GM08714 (cell line): ENCODE data around the gene DSE.

Experiments
- H3K4me3 ChIP-seq: fragments of 200-500 bp; sonication (Bioruptor generic); 2 replicates; pipeline ENCODE4 v1.5.1; 2014; ENCODE audit warnings: mild to moderate bottlenecking, low read length, inconsistent platforms
- ZNF274 ChIP-seq: IDR thresholded peaks from 2 replicates; pipeline ENCODE4 v1.6.1; 2012; ENCODE audit warnings: mild to moderate bottlenecking, low read depth, low read length

DSE gene

GRCh38 chr6:116349216-116349615, 21.5 kb upstream of the DSE start:
- no peak overlapping the region for H3K4me3 ChIP-seq
- TF ChIP-seq ZNF274, result no peak

GRCh38 chr6:116351101-116351500, 19.6 kb upstream of the DSE start:
- no peak overlapping the region for H3K4me3 ChIP-seq
- TF ChIP-seq ZNF274, result no peak

DNA sequence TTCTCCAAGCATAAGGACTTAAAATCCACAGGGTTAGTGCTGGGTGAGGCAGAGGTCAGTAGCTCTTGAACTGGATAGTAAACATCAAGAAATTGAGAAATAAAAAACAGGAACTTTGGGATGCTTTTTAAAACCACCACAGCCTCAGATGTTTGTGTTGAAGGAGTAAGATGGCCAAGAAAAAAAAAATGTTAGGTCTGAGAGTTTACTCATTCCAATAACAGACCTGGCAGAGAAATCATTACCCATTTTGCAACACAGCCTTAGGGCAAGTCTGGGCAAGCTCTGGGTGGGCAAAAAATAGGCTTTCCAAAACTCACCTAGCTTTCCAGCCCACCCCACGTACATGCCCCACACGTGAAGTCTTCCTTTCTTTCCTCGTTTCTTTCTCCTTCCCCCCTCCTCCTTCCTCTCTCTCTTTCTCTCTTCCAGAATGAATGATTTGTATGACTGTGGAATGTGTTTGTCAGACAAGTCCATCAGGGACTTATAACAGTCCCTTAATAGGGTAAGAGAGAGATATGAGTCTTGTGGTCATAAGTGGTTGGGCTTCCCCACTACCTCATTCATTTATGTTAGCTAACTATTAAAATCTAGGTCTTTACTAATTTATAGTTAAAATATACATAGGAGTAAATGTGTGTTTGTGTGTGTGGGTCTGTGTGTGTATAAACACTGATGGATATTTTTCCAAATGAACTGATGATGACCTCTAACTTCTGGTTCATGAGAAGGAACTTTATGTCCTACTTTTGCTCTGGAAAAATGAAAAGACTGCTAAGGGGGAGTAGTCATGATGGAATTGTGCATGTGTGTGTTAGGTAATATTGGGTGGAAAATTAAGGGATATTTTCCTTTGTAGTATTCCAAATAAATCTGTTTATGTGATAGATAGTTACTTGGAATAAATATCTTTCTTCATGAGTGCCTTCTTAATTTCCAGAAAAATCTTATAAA, 18.0 kb upstream of the DSE start:
- TF ChIP-seq ZNF274, result no peak
- H3K4me3 ChIP-seq, result no peak overlapping the region

- TF ChIP-seq ZNF274, result no peak
- no peak overlapping the region for H3K4me3 ChIP-seq
Measured at GRCh38 chr6:116354236-116354635, 16.5 kb upstream of the DSE start.

GRCh38 chr6:116355796-116356195, 15.0 kb upstream of the DSE start:
- TF ChIP-seq ZNF274, result no peak
- no peak overlapping the region for H3K4me3 ChIP-seq

DNA sequence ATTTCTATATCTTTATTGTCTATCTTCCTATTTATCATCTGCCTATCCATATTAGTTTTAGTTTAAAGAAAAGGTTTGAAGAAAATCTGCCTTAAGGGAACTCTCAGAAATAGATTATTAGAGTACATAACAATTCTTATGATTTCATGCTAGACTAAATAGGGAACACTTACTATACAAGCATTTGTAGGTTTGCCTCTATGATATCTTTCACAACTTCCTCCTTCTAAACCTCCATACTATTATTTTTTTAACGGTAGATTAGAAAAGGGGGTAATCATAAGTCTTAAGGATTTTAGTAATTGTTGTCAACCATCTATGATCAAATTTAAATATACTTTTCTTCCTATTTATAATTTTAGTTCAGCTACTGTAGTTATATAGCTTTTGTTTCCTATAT, 11.6 kb upstream of the DSE start:
- no peak for TF ChIP-seq ZNF274
- H3K4me3 ChIP-seq, result no peak overlapping the region

- no peak for TF ChIP-seq ZNF274
- no peak overlapping the region for H3K4me3 ChIP-seq
Measured at GRCh38 chr6:116359835-116360234, 10.9 kb upstream of the DSE start.

GRCh38 chr6:116362276-116362675, 8.5 kb upstream of the DSE start:
- TF ChIP-seq ZNF274, result no peak

GRCh38 chr6:116363759-116364158, 7.0 kb upstream of the DSE start:
- H3K4me3 ChIP-seq, result no peak overlapping the region
- TF ChIP-seq ZNF274, result no peak

More at GRCh38 chr6:116362276-116362675, 8.5 kb upstream of the DSE start:
- no peak overlapping the region for H3K4me3 ChIP-seq

- no peak overlapping the region for H3K4me3 ChIP-seq
- no peak for TF ChIP-seq ZNF274
Measured at GRCh38 chr6:116364321-116364720, 6.4 kb upstream of the DSE start.

DNA sequence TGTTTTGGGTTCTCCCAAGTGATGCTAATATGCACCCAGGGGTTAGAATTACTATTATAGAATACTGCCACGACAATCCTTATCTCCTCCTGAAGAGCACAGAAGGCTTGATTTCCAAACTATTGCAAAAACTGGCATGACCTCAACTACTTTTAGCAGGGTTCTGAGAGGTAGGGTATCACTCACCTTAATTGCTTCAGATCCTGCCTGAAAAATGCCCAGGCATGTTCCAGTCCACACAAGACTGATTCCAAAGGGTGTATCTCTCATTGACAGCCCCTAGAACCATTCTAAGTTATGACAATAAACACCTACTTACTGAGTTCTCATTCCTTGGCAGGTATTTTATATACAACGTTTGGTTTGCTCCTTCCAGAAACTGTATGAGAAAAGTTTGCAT, 5.0 kb upstream of the DSE start:
- no peak for TF ChIP-seq ZNF274

GRCh38 chr6:116366740-116367275, 3.9 kb upstream of the DSE start:
- no peak for TF ChIP-seq ZNF274
- no peak overlapping the region for H3K4me3 ChIP-seq

More for the DNA sequence above, 5.0 kb upstream of the DSE start:
- H3K4me3 ChIP-seq, result no peak overlapping the region

GRCh38 chr6:116369540-116369939, 1.2 kb upstream of the DSE start:
- TF ChIP-seq ZNF274, result no peak
- peak overlapping the region; percentile 72 for H3K4me3 ChIP-seq

- peak overlapping the region; percentile 72 for H3K4me3 ChIP-seq
- no peak for TF ChIP-seq ZNF274
Measured at GRCh38 chr6:116369964-116370759, 585 bp upstream of the DSE start.
